Measurements from ENCODE around the gene STRN. TPM values are rescaled to one million over a fixed set of nuclear protein-coding genes. Genes with fewer than 3 reads are reported as not detected.
"Not testable (repeated sequence)": the region's sequence is repeated elsewhere in the genome, so short reads cannot be mapped to it uniquely, and the experiment has no call there.

The STRN gene
- total and polyA plus RNA-seq, 2 experiments from 2014 or later = 6.5 to 12.1 TPM

DNA sequence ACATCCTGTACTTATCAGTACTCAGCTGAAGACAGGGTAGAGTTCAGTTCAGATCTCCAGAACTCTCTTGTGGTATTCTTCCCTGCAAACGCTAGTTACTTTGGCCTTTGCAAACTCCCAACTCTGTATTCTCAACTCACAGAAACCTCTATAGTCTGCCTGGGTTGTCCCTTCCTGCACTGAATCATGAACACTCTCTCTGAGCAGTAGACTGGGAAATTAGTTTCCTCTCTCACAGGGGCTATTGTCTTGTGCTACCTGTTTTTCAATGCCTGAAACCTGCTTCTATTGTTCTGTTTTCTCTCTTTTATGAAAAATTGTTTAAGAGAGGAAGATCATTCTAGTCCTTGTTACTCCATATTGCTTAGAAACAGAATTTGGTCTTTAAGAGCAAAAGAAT lies 135.2 kb downstream of the STRN start:
- Histone ChIP-seq H3K4me3 (no peak overlapping the region), H3K9ac (no peak overlapping the region), H3K4me1 (ENCODE audit: insufficient read depth) (no peaks in the 10 kb centered on the region), H3K9me3 (ENCODE audit: low read depth) (no peaks in the 10 kb centered on the region), H3K79me2 (ENCODE audit: insufficient read depth) (no peaks in the 10 kb centered on the region), H3K36me3 (ENCODE audit: low read depth) (no peaks in the 10 kb centered on the region), H2AFZ (no peak overlapping the region), H4K20me1 (ENCODE audit: insufficient read depth) (no peaks in the 10 kb centered on the region), H3K4me2 (ENCODE audit: unreplicated experiment) (no peak overlapping the region), H3K9me2 (ENCODE audit: insufficient read depth) (no peaks in the 10 kb centered on the region), H3K27me3 (replicated peaks; ENCODE audit: insufficient read depth) (peaks cover 9% of the 10 kb centered on the region), H3K27ac (no peak overlapping the region), H3F3A (ENCODE audit: insufficient read depth) (no peaks in the 10 kb centered on the region)
- TF ChIP-seq EZH2 (IDR thresholded peaks at IDR 0.05; ENCODE audit: insufficient read depth, poor library complexity, severe bottlenecking) = no peak
- TF ChIP-seq EZH2phosphoT487 (IDR thresholded peaks at IDR 0.05; ENCODE audit: insufficient read depth, low read depth) = no peak
- no peak for DNase-seq
- in situ Hi-C loops (cut with MboI) = no loop called here
- WGBS, 2 experiments (ENCODE audit: low coverage in 1 of 2, low lambda C conversion rate in 2 of 2, missing lambda C conversion rate in 2 of 2) = 0 to 4% methylated on average over 1 of the region's 1 CpG

DNA sequence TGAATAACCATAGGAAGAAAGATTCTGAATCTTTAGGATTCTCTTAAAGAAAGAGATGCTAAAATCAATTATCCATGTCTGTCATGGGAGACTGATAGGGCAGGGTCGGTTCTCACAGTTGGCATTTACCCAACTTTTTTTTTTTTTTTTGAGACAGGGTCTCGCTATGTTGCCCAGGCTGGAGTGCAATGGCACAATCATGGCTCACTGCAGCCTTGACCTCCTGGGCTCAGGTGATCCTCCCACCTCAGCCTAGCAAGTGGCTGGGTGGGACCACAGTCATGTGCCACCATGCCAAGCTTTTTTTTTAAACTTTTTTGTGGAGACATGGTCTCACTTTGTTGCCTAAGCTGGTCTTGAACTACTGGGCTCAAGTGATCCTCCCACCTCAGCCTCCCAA lies 141.7 kb downstream of the STRN start:
- H4K20me1 ChIP-seq (ENCODE audit: insufficient read depth); H3K9me3 ChIP-seq (ENCODE audit: low read depth); H3K79me2 ChIP-seq (ENCODE audit: insufficient read depth); H3K27ac ChIP-seq; H3K4me3 ChIP-seq; DNase-seq; H3K4me2 ChIP-seq (ENCODE audit: unreplicated experiment); H3F3A ChIP-seq (ENCODE audit: insufficient read depth); H3K36me3 ChIP-seq (ENCODE audit: low read depth); H2AFZ ChIP-seq; H3K9ac ChIP-seq; H3K4me1 ChIP-seq (ENCODE audit: insufficient read depth); H3K9me2 ChIP-seq (ENCODE audit: insufficient read depth); in situ Hi-C loops (cut with MboI): not testable (repeated sequence)
- WGBS, 2 experiments (ENCODE audit: low coverage in 1 of 2, low lambda C conversion rate in 2 of 2, missing lambda C conversion rate in 2 of 2) = 19 to 25% methylated on average over 2 of the region's 2 CpGs
- H3K27me3 ChIP-seq (replicated peaks; ENCODE audit: insufficient read depth) = peaks cover 22% of the 10 kb centered on the region

GRCh38 chr2:36824273-36824672 lies 142.1 kb downstream of the STRN start:
- peaks cover 25% of the 10 kb centered on the region for H3K27me3 ChIP-seq (replicated peaks; ENCODE audit: insufficient read depth)
- no peak overlapping the region for H3K4me3 ChIP-seq
- no peaks in the 10 kb centered on the region for H3K79me2 ChIP-seq (ENCODE audit: insufficient read depth)
- no peak overlapping the region for H3K9ac ChIP-seq
- no peaks in the 10 kb centered on the region for H3K36me3 ChIP-seq (ENCODE audit: low read depth)
- H2AFZ ChIP-seq = no peak overlapping the region
- no peaks in the 10 kb centered on the region for H3K9me3 ChIP-seq (ENCODE audit: low read depth)
- H3K4me2 ChIP-seq (ENCODE audit: unreplicated experiment) = no peak overlapping the region
- H3F3A ChIP-seq (ENCODE audit: insufficient read depth) = no peaks in the 10 kb centered on the region
- no peaks in the 10 kb centered on the region for H3K4me1 ChIP-seq (ENCODE audit: insufficient read depth)
- in situ Hi-C loops (cut with MboI) = no loop called here
- no peak for DNase-seq
- 3 to 5% methylated on average over 7 of the region's 7 CpGs for WGBS, 2 experiments (ENCODE audit: low coverage in 1 of 2, low lambda C conversion rate in 2 of 2, missing lambda C conversion rate in 2 of 2)
- no peaks in the 10 kb centered on the region for H4K20me1 ChIP-seq (ENCODE audit: insufficient read depth)
- TF ChIP-seq EZH2 (IDR thresholded peaks at IDR 0.05; ENCODE audit: insufficient read depth, poor library complexity, severe bottlenecking) (no peak), EZH2phosphoT487 (IDR thresholded peaks at IDR 0.05; ENCODE audit: insufficient read depth, low read depth) (no peak)
- H3K27ac ChIP-seq = no peak overlapping the region
- no peaks in the 10 kb centered on the region for H3K9me2 ChIP-seq (ENCODE audit: insufficient read depth)

GRCh38 chr2:36823862-36824261 lies 142.5 kb downstream of the STRN start:
- no peaks in the 10 kb centered on the region for H4K20me1 ChIP-seq (ENCODE audit: insufficient read depth)
- H3K4me1 ChIP-seq (ENCODE audit: insufficient read depth) = no peaks in the 10 kb centered on the region
- TF ChIP-seq EZH2phosphoT487 (IDR thresholded peaks at IDR 0.05; ENCODE audit: insufficient read depth, low read depth) (no peak), EZH2 (IDR thresholded peaks at IDR 0.05; ENCODE audit: insufficient read depth, poor library complexity, severe bottlenecking) (no peak)
- H3K4me3 ChIP-seq = no peak overlapping the region
- no peaks in the 10 kb centered on the region for H3K9me3 ChIP-seq (ENCODE audit: low read depth)
- in situ Hi-C loops (cut with MboI) = no loop called here
- no peak overlapping the region for H3K27ac ChIP-seq
- no peak overlapping the region for H3K9ac ChIP-seq
- H3K4me2 ChIP-seq (ENCODE audit: unreplicated experiment) = no peak overlapping the region
- WGBS, 2 experiments (ENCODE audit: low coverage in 1 of 2, low lambda C conversion rate in 2 of 2, missing lambda C conversion rate in 2 of 2) = 66 to 68% methylated on average over 10 of the region's 10 CpGs
- H3K9me2 ChIP-seq (ENCODE audit: insufficient read depth) = no peaks in the 10 kb centered on the region
- no peak for DNase-seq
- H2AFZ ChIP-seq = no peak overlapping the region
- no peaks in the 10 kb centered on the region for H3F3A ChIP-seq (ENCODE audit: insufficient read depth)
- no peaks in the 10 kb centered on the region for H3K36me3 ChIP-seq (ENCODE audit: low read depth)
- no peaks in the 10 kb centered on the region for H3K79me2 ChIP-seq (ENCODE audit: insufficient read depth)
- H3K27me3 ChIP-seq (replicated peaks; ENCODE audit: insufficient read depth) = peaks cover 25% of the 10 kb centered on the region

DNA sequence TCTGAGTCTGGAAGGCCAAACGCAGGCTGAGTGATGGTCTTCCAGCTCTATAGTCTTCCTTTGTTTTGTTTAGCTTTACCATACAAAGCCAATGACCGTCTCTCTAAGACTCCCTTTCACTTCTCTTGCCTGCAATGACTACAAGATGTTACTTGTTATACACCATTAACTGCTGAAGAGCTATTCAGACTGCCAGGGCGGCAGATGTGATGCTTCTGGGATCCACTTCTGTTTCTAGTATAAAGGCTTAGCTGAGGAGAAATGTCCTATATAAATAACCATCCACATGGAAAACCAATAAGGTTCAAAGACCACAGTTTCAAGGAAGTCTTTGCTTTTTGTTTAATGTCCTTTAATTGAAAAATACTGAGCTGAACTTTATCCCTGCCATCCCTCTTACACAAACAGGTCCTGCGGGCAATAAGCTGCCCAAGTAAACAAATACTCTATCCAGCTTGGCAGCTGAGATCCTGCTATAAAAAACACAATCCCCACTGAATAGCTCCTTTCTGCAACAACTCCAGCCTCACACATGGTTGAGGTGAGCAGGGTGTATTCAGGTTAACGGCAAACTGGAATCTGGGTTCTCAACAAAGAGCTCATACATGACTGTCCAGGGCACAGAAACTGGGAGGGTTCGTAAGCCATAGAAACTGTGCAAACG lies 145.3 kb downstream of the STRN start:
- H3K79me2 ChIP-seq (ENCODE audit: insufficient read depth) = no peaks in the 10 kb centered on the region
- DNase-seq = no peak
- H3F3A ChIP-seq (ENCODE audit: insufficient read depth) = no peaks in the 10 kb centered on the region
- H3K4me3 ChIP-seq = no peak overlapping the region
- TF ChIP-seq EZH2phosphoT487 (IDR thresholded peaks at IDR 0.05; ENCODE audit: insufficient read depth, low read depth) (no peak), EZH2 (IDR thresholded peaks at IDR 0.05; ENCODE audit: insufficient read depth, poor library complexity, severe bottlenecking) (no peak)
- H3K4me2 ChIP-seq (ENCODE audit: unreplicated experiment) = no peak overlapping the region
- in situ Hi-C loops (cut with MboI) = no loop called here
- no peaks in the 10 kb centered on the region for H3K36me3 ChIP-seq (ENCODE audit: low read depth)
- no peak overlapping the region for H3K9ac ChIP-seq
- 57 to 60% methylated on average over 7 of the region's 7 CpGs for WGBS, 2 experiments (ENCODE audit: low coverage in 1 of 2, low lambda C conversion rate in 2 of 2, missing lambda C conversion rate in 2 of 2)
- no peaks in the 10 kb centered on the region for H3K4me1 ChIP-seq (ENCODE audit: insufficient read depth)
- H4K20me1 ChIP-seq (ENCODE audit: insufficient read depth) = no peaks in the 10 kb centered on the region
- peaks cover 16% of the 10 kb centered on the region; the same call in 1 of the 2 replicates for H3K27me3 ChIP-seq (replicated peaks; ENCODE audit: insufficient read depth)
- no peak overlapping the region for H3K27ac ChIP-seq
- no peaks in the 10 kb centered on the region for H3K9me2 ChIP-seq (ENCODE audit: insufficient read depth)
- no peaks in the 10 kb centered on the region for H3K9me3 ChIP-seq (ENCODE audit: low read depth)
- no peak overlapping the region for H2AFZ ChIP-seq
